ENCODE results near the gene NEXMIF.
"Not testable (repeated sequence)": the region's sequence is repeated elsewhere in the genome, so short reads cannot be mapped to it uniquely, and the experiment has no call there.

Gene NEXMIF

DNA sequence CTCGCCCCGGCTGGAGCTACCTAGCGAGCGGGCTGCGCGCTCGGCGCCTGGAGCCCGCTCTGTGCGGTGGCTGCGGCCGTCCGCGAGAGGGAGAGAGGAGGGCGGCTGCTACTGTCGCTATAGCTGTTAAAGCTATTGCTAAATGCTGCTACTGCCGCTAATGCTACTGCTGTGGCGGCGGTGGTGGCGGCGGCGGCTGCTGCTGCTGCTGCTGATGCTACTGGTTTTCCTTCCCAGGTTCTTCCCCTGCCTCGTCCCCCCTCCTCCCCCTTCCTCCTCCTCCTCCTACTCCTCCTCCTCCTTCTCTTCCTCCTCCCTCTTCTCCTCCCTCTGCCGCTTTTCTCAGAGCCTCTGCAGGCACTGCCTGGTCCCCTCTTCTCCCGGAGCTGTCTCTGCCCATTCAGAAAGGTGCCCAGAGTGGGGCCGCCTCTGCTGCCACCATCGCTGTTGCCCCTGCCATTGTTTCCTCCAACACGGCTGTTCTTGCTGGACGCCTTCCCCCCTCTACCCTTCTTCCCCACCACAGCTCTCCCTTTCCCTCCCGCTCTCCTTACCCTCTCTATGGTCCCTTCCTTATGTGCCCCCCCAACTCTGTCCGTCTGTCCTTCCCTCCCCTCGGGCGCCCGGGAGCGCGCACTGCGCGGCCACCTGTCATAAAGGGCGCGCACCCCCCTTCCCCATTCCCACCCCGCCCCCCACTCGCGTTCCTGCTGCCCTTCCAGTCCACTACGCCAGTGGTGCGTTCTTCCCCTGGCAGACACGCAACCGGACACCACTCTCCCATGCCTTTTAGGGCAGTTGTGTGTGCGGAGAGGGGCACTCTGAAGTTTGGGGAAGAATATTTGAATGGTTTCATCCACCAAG, at the start of gene NEXMIF:
NEXMIF (minus strand) TSS at position 228 of the 864 bp plus-strand sequence.
- no peak for DNase-seq (ENCODE audit: low read depth)

DNA sequence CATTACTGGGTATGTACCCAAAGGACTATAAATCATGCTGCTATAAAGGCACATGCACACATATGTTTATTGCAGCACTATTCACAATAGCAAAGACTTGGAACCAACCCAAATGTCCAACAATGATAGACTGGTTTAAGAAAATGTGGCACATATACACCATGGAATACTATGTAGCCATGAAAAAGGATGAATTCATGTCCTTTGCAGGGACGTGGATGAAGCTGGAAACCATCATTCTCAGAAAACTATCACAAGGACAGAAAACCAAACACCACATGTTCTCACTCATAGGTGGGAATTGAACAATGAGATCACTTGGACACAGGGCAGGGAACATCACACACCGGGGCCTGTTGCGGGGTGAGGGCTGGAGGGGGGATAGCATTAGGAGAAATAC, 36.7 kb upstream of the NEXMIF start:
- not testable (repeated sequence) for DNase-seq (ENCODE audit: low read depth)

DNA sequence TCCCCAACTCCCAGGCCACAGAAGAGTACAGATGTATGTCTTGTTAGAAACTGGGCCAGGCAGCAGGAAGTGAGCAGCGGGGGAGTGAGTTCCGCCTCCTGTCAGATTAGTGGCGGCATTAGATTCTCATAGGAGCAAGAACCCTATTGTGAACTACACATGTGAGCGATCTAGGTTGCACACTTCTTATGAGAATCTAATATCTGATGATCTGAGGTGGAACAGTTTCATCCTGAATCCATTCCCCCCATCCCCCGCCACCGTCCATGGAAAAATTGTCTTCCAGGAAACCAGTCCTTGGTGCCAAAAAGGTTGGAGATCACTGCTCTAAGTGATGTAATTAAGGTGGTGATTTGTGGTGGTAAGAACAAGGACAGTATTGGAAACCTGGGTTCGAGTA, 24.5 kb upstream of the NEXMIF start:
- no peak for DNase-seq (ENCODE audit: low read depth)

DNA sequence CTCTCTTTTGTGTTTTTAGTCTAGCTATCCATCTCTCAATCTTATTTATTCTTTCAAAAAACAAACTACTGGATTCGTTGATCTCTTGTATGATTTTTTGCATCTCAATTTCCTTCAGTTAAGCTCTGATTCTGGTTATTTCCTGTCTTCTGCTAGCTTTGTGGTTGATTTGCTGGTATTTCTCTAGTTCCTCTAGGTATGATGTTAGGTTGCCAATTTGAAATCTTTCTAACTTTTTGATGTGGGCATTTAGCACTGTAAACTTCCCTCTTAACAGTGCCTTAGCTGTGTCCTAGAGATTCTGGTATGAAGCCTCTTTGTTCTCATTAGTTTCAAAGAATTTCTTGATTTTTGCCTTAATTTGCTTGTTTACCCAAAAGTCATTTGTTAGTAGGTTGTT, 15.2 kb upstream of the NEXMIF start:
- no peak for DNase-seq (ENCODE audit: low read depth)

DNA sequence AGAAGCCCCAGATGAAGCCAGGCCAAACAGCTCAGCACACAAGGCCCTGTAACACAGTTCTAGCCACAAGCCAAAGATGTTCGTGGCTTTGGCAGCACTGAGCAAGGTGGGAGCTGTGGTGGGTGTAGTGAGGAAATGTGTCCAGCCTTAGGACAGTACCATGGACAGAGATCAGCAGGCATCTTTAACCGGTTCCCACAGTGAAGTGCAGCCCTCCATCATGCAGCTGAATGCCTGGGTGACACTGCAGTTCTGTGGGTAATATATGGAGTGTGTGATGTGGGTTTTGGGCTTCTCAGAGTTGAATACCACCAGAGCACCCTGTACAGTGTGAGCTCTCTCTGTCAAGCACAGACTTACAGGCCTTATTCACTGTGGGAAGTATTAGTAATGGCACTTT, 6.0 kb upstream of the NEXMIF start:
- no peak for DNase-seq (ENCODE audit: low read depth)

DNA sequence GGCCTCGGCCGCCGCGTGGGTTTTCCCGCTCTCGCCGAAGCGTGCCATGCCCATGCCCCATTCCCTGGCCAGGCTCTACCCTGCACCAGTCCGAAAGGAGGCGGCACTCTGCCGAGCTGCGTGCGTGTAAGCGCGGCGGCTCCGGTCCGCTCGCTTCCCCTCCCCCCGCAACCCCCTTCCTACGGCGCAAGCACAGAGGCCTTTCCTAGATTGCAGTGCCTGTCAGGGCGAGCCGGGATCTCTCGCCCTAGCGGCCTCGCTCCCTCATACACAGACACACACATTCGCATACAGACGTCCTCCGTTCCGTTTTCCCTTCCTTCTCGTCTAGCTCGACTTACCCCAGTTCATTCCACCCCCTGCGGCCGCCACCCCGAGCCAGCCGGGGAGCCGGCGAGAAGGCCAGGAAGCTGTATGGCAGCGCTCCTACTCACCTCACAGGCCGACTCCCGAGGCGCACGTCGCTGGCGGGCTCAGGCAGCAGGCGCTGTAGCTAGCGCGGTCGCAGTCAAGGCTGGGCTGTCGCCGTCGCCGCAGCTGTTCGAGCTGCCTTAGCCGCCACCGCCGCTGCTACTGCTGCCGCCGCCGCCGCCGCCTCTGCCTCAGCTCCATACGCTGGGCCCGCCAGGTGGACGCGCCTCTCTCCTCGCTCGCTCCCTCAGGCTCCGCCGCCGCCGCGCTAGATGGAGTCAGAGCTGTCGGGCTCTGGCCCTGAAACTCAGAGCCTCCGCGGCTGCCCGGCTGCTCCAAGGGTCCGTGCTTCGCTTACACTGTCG, 615 bp downstream of the NEXMIF start:
- DNase-seq (ENCODE audit: low read depth), result no peak

DNA sequence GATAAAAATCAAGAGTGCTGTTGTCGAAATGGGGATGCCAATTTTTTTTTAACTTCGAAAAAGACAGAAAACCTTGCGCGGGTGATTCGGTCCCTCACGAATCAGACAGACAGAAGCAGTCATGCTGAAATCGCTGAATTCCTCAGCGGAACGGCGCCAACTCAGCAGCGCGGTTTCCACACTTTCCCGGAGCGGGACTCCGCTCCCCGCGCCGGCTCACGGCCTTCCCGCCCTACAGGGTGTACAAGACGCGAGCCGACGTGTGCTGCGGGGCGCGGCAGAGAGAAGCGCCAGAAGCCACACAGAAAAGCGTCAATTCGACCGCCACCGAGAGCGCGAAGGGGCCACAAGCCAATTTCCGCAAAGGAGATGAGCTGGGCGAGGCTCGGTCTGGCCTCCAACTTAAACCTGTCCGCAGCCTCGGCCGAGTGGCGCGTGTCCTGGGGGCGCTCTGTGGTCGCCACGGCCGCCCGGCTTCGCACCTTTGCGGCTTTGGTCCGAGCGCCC, 1.3 kb downstream of the NEXMIF start:
- no peak for DNase-seq (ENCODE audit: low read depth)

DNA sequence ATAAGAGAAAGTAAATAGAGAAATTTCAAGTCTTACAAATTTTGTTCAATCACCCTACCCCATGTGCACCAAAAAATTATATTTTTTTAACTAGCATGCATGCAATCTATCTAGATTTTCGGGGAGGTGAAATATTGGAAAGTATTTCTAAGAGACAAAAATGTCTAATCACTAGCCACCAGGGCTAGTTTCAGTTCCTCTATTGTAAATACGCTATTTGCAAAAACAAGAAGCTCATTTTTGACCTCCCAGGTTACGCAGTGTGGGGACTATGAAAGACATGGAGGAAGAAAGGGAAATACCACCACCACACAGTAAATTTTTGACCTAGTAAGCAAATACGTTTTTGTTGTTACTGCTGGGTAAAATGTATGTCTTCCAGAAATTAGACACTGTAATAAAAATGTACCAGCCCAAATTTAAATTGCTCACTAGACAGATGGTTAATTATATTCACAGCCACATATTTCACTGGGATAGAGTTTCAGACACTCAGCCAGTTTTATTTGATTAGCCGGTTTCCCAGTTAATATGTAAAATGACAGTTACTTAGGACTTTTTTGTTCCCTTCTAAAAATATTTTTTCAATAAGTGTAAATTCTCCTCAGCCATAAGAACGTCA, 2.2 kb downstream of the NEXMIF start:
- DNase-seq (ENCODE audit: low read depth), result no peak

DNA sequence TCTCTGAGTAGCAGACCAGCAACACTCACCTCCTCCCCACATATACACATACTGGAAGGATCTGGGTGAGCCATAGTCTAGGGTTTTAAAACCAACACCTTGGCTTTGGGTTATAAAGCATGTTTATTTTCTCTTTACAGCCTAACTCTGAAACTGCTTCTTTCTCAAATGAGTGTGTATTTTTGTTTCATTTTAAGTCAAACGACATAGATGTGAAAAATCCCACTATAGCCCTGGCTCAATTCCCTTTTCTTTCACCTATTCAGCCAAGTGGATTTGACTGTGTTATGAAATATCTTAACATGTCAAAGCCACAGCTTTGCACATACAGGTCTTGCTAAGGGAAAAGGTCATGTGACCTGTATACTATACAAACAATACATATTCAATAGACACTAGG, 13.8 kb downstream of the NEXMIF start:
- DNase-seq (ENCODE audit: low read depth), result no peak

DNA sequence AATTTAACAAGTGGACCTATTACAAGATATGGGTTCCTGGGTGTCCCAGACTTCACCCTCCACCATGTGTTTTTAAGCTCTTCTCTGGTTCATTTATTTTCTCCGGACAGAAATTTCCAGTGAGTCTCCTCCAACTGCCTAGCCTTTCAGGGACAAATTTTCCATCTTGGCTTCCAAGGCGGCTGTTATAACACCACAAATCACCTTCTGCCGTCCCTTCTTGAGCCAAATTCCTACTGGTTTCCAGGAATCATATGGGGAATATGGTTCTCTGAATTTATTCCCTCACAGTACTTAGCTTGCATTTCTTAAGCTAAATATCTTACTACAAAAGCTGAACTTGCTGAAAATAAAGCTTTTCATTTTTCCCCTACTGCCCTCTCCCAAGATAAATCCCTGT, 18.8 kb downstream of the NEXMIF start:
- no peak for DNase-seq (ENCODE audit: low read depth)

DNA sequence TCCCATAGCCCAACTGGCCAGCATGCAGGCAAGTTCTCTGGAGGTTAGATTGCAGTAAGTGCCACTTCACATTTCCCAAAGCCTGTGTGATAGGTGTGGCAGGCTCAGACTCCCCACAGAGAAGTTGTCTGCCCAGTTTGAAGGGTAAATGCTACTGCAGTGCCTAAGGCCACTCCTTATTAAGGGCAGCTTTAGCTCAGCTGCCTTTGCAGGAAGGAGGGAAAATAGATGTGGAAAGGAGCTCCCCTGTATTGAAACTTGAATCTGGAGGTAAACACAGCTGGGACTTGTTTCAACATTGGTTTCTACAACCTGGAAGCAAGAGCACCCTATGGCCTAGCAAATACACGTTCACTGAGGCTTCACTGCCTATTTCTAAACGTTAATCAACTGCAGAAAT, 22.4 kb downstream of the NEXMIF start:
- no peak for DNase-seq (ENCODE audit: low read depth)

DNA sequence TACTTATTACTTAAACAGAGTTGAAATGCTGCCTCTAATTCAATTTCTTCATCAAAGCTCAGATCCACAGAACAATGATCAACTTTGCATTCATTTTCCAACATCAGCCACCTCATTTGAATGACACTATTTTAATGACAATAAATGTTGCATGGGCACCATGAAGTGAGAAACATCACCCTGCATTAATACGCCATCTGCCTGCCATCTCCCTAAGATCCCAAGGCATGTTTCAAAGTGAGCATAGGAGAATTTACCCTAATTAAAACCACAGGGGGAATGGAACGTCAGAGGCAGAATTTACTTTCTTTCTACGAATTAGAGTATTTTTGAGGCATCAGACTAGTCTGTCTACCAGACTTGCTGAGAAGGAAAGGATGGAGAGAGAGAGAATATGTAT, 32.7 kb downstream of the NEXMIF start:
- no peak for DNase-seq (ENCODE audit: low read depth)

DNA sequence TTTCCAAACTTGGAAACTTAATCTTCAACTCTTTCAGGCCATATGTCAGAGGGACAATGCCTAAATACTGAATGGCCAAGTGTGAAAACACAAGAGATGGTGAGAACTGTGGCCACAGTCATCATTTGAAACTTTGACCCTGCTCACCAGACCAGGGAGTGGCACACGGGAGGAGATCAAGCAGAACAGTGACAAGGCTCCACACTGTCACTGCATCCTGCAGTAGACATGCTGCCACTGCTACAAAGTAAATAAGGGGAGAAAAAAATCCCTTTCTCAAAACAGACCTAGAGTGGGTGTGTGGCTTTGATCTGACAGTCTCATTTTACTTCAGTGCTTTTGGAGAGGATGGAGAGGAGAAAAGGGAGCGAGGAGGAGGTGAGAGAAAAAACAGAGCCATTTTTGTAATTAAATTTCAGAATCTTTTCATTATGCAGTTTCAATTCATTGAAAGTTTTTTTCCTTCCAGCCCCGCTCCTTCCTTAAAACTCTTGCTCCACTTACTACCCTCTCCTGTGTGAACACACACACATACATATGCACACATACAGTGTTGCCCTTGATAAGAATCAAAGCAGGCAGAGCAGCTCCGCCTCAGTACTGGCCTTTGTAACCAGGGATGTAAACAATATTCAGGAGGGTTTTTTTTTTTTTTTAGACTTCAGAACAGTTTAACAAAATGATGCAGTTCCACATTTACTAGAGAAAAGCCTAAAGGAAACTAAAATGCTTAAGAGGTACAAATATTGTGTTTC, 34.4 kb downstream of the NEXMIF start:
- DNase-seq (ENCODE audit: low read depth), result no peak

DNA sequence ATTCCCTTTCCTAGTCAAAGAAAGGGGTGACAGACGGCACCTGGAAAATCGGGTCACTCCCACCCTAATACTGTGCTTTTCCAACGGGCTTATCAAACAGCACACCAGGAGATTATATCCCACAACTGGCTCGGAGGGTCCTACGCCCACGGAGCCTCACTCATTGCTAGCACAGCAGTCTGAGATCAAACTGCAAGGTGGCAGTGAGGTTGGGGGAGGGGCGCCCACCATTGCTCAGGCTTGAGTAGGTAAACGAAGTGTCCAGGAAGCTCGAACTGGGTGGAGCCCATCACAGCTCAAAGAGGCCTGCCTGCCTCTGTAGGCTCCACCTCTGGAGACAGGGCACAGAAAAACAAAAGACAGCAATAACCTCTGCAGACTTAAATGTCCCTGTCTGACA, 42.9 kb downstream of the NEXMIF start:
- not testable (repeated sequence) for DNase-seq (ENCODE audit: low read depth)

DNA sequence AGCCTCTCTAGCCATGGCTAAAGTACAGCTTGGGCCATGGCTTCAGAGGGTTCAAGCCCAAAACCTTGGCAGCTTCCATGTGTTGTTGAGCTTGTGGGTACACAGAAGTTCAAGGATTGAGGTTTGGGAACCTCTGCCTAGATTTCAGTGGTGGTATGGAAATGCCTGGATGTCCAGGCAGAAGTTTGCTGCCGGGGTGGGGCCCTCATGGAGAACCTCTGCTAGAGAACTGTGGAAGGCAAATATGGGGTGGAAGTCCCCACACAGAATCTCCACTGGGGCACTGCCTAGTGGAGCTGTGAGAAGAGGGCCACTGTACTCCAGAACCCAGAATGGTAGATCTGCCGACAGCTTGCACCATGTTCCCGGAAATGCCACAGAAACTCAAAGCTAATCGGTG, 59.5 kb downstream of the NEXMIF start:
- no peak for DNase-seq (ENCODE audit: low read depth)

DNA sequence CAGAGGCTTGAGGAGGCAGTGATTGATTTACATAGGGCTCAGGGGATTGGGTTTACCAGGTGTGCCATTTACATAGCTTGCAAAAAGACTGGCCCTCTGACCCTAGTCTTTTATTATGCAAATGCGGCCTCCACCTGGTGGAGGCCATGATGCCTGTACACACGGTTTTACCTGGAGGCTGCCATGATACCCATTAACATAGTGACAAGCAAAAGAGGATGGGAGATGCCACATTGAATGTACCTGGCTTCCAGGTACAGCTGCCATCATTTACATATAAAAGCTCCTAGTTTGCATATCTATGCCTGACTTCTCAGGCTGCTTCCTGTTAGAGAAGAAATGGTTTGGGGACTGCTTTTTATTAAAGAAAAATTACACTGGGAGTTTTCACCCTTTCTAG, 72.0 kb downstream of the NEXMIF start:
- no peak for DNase-seq (ENCODE audit: low read depth)

DNA sequence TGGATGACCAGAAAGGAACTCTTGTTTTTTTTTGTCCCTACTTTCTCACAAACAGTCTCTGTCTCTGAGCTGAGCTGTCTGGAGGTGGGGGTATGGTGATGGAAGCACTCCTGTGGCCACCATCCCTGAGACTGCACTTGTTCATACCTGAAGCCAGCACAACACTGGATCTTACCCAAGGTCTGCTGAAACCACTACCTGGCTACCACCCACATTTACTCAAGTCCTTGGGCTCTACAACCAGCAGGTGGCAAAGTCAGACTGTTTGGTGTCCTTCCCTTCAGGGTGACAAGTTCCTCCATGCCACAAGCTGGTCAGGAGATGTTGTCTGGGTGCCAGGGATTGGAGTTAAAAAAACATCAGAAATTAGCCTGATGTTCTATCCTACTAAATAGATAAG, 89.7 kb downstream of the NEXMIF start:
- DNase-seq (ENCODE audit: low read depth), result no peak

DNA sequence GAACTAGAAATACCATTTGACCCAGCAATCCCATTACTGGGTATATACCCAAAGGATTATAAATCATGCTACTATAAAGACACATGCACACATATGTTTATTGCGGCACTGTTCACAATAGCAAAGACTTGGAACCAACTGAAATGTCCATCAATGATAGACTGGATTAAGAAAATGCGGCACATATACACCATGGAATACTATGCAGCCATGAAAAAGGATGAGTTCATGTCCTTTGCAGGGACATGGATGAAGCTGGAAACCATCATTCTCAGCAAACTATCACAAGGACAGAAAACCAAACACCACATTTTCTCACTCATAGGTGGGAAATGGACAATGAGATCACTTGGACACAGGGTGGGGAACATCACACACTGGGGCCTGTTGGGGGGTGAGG, 105.5 kb downstream of the NEXMIF start:
- not testable (repeated sequence) for DNase-seq (ENCODE audit: low read depth)

DNA sequence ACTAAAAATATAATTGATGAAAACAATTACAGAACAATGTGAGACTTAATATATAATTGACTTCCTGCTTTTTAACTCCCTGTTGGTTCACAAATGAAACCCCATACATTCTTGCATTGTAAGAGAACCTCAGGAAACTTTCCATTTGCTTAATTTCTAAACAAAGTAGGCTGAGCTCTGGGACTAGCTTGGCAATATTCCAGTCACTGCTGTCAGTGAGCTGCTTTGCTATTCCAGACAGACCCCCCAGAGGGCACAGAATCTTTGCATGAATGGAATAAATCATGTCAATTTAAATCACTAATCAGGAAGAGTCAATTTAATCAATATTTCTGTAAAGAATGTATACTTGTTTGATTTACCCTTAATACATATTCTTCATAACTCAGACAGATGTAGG, 110.6 kb downstream of the NEXMIF start:
- DNase-seq (ENCODE audit: low read depth), result no peak

DNA sequence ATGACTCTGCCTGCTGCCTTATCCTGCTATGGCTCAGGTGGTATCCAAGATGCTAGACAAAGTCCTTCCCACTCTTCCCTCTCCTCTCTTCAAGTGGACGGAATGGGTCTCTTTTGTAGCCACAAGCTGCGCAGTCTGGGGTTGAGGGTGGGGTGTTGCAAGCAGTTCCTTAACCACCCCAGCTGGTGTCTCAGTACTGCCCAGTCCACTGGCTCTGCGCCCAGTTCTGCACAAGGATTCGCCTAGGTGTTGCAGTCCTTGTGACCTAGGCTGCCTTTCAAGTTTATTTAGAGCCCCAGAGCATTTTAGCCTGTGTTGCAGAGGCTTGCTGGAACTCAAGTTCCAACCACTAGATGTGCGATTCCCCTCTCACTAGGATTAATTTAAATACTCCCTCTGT, 120.7 kb downstream of the NEXMIF start:
- no peak for DNase-seq (ENCODE audit: low read depth)

DNA sequence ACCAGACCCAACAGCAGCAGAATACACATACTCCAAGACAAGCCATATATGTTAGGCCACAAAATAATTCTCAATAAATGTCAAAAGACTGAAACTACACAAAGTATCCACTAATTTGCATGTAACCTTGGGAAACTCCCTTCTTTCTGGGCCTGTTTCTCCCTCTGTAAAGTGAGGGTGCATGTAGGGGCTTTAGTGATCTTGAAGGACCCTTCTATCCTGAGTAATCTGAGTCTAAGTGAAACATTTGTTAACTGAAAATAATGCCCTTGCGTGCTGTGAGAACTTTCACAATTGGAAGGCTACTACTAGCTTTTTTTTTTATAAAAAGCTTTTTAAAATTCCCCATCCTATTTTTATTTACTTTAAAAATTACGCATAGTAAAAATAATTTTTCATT, 125.2 kb downstream of the NEXMIF start:
- no peak for DNase-seq (ENCODE audit: low read depth)

DNA sequence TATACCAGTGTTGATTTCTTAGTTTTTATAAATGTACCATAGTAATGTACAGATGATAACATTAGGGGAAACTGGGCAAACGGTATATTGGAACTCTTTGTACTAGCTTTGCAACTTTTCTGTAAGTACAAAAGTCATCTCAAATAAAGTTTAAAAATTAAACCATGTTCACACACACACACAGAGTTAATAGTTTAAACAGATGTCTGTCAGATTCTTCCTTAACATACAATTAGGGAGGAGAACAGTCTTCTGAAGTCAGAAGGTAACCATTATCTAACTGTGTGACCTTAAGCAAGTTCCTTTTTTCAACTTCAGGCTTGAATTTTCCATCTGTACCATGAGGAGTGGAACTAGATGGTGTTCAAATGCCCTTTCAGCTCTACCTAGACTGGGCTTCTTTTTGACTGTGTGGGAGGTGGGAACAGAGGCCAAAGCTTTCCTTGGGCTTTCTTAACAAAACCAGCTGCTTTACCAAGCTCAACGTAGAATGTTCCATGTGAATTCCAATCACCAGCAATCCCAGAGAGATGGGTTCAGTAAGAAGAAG, 127.8 kb downstream of the NEXMIF start:
- DNase-seq (ENCODE audit: low read depth), result no peak
